Measurements from ENCODE around the gene KCTD8.

The KCTD8 gene

DNA sequence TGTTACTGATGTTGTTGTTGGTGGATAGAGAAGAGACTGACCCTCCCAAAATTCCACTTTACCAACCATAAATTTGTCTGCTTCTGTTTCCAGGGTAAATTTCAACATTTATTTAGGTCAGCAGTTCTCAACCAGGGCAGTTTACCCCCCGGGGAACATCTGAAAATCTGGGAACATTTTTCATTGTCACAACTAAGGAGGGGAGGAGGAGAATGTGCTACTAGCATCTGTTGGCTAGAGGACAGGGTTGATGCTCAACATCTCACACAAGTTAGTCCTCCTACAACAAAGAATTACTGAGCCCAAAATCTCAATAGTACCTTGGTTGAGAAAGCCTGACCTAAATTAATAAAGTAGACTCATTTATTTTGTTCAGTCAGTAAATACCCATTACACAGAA is 25.7 kb downstream of the KCTD8 start:
- TF ChIP-seq FOXP2 (optimal IDR thresholded peaks at IDR 0.05; ENCODE audit: borderline replicate concordance, extremely low read depth, extremely low read length, insufficient read depth), result no peak
- TF ChIP-seq SIN3A (IDR thresholded peaks at IDR 0.05; ENCODE audit: borderline replicate concordance, insufficient read depth, low read length), result no peak
- TF ChIP-seq POLR2AphosphoS5 (IDR thresholded peaks at IDR 0.05; ENCODE audit: low read depth, low read length), result no peak
- TF ChIP-seq, protein P1, sequence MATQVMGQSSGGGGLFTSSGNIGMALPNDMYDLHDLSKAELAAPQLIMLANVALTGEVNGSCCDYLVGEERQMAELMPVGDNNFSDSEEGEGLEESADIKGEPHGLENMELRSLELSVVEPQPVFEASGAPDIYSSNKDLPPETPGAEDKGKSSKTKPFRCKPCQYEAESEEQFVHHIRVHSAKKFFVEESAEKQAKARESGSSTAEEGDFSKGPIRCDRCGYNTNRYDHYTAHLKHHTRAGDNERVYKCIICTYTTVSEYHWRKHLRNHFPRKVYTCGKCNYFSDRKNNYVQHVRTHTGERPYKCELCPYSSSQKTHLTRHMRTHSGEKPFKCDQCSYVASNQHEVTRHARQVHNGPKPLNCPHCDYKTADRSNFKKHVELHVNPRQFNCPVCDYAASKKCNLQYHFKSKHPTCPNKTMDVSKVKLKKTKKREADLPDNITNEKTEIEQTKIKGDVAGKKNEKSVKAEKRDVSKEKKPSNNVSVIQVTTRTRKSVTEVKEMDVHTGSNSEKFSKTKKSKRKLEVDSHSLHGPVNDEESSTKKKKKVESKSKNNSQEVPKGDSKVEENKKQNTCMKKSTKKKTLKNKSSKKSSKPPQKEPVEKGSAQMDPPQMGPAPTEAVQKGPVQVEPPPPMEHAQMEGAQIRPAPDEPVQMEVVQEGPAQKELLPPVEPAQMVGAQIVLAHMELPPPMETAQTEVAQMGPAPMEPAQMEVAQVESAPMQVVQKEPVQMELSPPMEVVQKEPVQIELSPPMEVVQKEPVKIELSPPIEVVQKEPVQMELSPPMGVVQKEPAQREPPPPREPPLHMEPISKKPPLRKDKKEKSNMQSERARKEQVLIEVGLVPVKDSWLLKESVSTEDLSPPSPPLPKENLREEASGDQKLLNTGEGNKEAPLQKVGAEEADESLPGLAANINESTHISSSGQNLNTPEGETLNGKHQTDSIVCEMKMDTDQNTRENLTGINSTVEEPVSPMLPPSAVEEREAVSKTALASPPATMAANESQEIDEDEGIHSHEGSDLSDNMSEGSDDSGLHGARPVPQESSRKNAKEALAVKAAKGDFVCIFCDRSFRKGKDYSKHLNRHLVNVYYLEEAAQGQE (IDR thresholded peaks at IDR 0.05; ENCODE audit: insufficient read depth in 1 of 2, low read depth in 2 of 2, low read length in 2 of 2), result no peak
- no peak for TF ChIP-seq TAF1 (IDR thresholded peaks at IDR 0.05; ENCODE audit: borderline replicate concordance, insufficient read depth, low read length)

DNA sequence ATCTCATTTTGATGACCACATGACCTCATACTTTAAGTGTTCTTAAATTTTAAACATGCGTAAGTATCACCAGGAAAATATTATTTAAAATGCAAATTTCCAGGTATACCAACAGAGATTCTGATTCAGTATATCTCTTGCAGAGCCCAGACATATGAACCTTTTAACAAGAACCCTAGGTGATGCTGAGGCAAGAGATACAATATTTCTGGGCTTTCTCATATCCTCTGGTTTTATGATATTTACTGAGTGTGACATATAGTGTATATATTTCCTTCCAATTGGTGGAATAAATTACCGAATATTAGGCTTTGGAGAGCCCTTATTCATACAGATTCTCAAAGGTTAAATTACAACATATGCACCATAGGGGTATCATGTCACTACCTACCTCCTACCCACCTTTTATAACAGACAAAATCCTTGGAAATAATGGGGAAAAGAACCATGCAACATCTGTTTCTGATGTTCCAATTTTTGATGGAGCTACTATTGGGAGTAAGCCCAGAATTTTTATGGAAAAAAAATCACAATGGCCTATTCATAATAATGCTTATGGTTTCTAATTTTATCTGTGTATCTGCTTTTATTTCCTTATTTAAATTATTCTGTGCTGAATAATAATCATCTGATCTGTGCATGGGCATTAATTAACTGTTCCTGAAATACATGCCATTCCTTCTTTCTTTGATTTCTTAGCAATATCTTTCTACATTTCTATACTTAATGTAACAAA is 27.1 kb downstream of the KCTD8 start:
- TF ChIP-seq TAF1 (IDR thresholded peaks at IDR 0.05; ENCODE audit: borderline replicate concordance, insufficient read depth, low read length) (no peak), POLR2AphosphoS5 (IDR thresholded peaks at IDR 0.05; ENCODE audit: low read depth, low read length) (no peak), SIN3A (IDR thresholded peaks at IDR 0.05; ENCODE audit: borderline replicate concordance, insufficient read depth, low read length) (no peak), FOXP2 (optimal IDR thresholded peaks at IDR 0.05; ENCODE audit: borderline replicate concordance, extremely low read depth, extremely low read length, insufficient read depth) (no peak)
- TF ChIP-seq, protein P1 (IDR thresholded peaks at IDR 0.05; ENCODE audit: insufficient read depth in 1 of 2, low read depth in 2 of 2, low read length in 2 of 2), result no peak

DNA sequence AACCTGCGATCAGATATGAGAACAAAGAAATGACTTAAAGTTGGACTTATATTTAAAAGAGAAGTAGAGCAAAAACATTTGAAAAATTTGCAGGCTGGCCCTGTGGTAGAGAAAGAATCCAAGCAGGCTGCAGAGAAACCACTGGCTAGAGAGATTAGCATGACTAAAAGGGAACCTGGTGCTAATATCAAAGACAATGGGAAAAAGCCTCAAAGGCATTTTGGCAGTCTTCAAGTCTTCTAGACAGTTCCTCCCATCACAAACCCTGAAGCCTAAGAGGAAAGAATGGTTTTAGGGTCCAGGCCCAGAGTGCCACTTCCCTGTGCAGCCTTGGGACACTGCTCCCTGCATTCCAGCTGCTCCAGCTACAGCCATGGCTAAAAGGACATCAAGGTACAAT is 33.4 kb downstream of the KCTD8 start:
- TF ChIP-seq SIN3A (IDR thresholded peaks at IDR 0.05; ENCODE audit: borderline replicate concordance, insufficient read depth, low read length), result no peak
- no peak for TF ChIP-seq POLR2AphosphoS5 (IDR thresholded peaks at IDR 0.05; ENCODE audit: low read depth, low read length)
- TF ChIP-seq, protein P1 (IDR thresholded peaks at IDR 0.05; ENCODE audit: insufficient read depth in 1 of 2, low read depth in 2 of 2, low read length in 2 of 2), result no peak
- no peak for TF ChIP-seq FOXP2 (optimal IDR thresholded peaks at IDR 0.05; ENCODE audit: borderline replicate concordance, extremely low read depth, extremely low read length, insufficient read depth)
- TF ChIP-seq TAF1 (IDR thresholded peaks at IDR 0.05; ENCODE audit: borderline replicate concordance, insufficient read depth, low read length), result no peak

DNA sequence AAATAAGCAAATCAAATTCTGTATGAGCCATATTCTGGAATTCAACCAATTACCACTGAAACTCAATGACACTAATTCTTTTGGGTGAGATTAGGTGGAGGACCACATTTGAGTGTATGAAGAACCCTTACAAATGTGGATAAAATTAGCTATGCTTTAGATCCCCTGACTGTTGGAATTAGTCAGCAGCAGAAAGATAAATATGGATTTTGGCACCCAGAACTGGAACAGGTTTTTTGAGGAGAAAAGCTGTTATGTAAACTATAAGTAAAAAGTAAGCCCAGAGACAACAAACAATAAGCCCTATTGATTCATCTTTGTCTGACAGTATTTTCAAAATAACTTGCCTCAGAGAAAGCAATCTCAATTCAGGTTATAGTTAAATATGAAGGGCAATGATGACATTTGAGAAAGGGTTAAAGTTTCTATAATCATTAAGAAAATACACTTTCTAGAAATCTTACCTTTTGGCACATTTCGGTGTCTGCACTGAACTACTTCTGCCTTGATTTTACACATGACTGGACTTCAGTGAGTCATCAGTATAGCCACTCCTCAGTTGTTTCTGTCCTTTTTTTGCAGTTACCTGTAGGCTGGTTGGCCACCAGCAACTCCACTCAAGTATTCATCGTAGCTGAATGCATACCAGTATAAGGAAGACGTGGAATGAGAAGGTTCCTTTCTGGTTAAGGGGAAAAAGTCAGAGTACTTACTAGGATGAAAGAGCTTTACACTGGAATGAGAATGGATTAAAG is 80.0 kb downstream of the KCTD8 start:
- TF ChIP-seq FOXP2 (optimal IDR thresholded peaks at IDR 0.05; ENCODE audit: borderline replicate concordance, extremely low read depth, extremely low read length, insufficient read depth) (no peak), TAF1 (IDR thresholded peaks at IDR 0.05; ENCODE audit: borderline replicate concordance, insufficient read depth, low read length) (no peak), SIN3A (IDR thresholded peaks at IDR 0.05; ENCODE audit: borderline replicate concordance, insufficient read depth, low read length) (no peak), POLR2AphosphoS5 (IDR thresholded peaks at IDR 0.05; ENCODE audit: low read depth, low read length) (no peak)
- TF ChIP-seq, protein P1 (IDR thresholded peaks at IDR 0.05; ENCODE audit: insufficient read depth in 1 of 2, low read depth in 2 of 2, low read length in 2 of 2), result no peak
